ENCODE data around the gene CCDC57. TPM values are rescaled to one million over a fixed set of nuclear protein-coding genes. Genes with fewer than 3 reads are reported as not detected.

The CCDC57 gene
- total and polyA plus RNA-seq, 3 experiments from 2014 or later: 39.2 to 77.6 (median 69.8) TPM

DNA sequence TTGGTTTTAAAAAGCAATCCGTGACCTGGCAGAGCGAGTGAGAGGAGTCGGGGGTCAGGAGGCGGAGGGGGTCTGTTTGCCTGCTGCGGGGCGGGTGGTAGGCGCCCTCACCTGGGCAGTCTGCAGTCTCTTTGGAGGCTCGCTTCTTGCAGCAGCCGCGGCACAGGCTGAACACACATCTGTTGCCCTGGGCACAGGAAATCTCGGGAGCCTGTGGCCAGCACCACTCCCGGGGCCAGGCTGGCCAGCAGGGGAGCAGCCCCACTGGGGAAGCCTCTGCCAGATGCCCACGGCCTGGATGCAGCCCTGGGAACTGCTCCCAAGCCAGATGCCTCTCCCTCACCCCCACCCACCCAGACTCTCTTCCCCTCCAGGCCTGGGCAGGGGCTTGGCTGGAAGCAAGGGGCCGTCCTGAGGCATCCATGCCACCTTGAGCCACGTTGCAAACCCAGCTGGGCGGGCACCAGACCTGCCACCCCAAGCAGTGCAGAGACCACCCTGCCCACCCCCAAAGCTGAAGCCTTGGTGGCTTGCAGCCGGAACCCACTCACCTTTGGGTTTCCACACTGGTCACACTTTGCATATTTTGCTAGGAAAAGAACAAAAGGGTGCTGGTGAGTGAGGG lies 154.3 kb downstream of the CCDC57 start:
- H3K4me3 ChIP-seq (ENCODE audit: low read length): no peak overlapping the region
- no peaks in the 10 kb centered on the region for H3K27me3 Mint-ChIP-seq
- H3K36me3 ChIP-seq (ENCODE audit: insufficient read depth, low read length): no peaks in the 10 kb centered on the region
- H3K4me1 ChIP-seq (ENCODE audit: insufficient read depth, low read length): peaks cover 3% of the 10 kb centered on the region
- ChIA-PET CTCF (no interaction called here), POLR2A (no interaction called here)
- no peak overlapping the region for H3K27ac ChIP-seq (ENCODE audit: low read depth, low read length)
- peaks cover 0 to 4% (median 2%) of the 10 kb centered on the region in 3 donors for H3K4me1 Mint-ChIP-seq
- no peak overlapping the region for H3K27ac Mint-ChIP-seq
- no peak overlapping the region for H3K4me3 Mint-ChIP-seq
- H3K27me3 ChIP-seq (ENCODE audit: insufficient read depth, low read length, poor library complexity, severe bottlenecking): no peaks in the 10 kb centered on the region
- peaks cover 0 to 76% (median 0%) of the 10 kb centered on the region in 3 donors for H3K36me3 Mint-ChIP-seq
- no peaks in the 10 kb centered on the region for H3K9me3 ChIP-seq (ENCODE audit: low read length)
- DNase-seq: no peak
- H3K9me3 Mint-ChIP-seq: no peaks in the 10 kb centered on the region

DNA sequence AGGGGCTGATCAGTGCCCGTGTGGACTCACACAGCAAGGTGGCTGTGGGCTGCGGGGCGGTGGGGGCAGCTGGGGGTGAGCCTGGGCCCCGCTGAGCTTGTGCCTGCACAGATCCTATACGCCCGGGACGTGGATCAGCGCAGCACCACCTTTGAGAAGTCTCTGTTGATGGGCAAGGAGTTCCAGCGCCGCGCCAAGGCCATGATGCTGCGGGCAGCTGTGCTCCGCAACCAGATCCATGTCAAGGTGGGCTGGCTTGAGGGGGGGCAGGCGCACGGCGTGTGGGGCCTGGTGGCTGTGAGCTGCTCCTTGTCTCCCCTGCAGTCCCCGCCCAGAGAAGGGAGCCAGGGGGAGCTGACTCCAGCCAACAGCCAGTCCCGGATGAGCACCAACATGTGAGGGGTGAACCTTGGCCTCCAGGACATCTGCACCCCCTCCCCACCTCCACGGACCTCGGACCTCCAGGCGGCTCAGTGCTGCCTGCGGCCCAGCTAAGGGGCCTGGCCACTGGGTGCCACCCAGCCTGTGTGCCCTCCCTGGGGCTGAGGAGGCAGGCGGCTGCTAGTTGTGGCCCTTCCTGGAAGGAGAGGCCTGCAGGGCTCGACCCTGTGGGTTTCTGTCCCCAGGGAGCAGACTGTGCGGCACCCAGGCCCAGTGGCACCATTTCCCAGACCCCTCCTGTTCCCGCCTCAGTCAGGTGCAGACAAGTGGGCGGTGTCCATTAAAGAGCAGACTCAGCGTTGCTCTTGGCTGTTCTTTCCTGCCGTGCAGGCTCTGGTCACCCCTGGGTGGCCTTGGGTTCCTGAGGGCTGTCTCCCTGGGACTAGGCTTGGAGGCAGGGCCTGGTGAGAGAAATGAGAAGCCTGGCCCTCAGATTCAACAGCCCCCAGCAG lies 155.7 kb downstream of the CCDC57 start:
- POLR2A ChIA-PET: no interaction called here

DNA sequence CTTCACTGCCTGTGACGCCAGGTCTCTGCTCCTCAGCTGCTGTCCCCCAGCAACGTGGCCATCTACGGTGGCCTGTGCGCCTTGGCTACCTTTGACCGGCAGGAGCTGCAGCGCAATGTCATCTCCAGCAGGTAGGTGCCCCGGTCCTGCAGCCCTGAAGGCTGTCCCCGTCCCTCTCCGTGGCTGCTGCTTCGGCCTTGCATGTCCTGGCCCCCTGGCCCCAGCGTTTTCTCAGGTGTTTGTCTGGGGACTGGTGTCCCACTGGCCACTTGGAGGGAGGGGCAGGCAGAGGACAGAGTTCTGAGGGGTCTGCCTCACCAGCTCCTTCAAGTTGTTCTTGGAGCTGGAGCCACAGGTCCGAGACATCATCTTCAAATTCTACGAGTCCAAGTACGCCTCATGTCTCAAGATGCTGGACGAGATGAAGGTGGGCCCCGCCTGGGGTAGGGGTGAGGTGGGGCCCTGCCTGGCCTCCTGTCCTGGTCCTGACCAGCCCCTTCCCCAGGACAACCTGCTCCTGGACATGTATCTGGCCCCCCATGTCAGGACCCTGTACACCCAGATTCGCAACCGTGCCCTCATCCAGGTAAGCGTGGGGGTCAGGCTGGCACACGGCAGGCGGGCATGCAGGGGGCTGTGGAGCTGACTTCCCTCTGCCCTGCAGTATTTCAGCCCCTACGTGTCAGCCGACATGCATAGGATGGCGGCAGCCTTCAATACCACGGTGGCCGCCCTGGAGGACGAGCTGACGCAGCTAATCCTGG lies 156.5 kb downstream of the CCDC57 start:
- Mint-ChIP-seq H3K27me3 (no peaks in the 10 kb centered on the region), H3K27ac (no peak overlapping the region), H3K36me3 (peaks cover 0 to 61% (median 0%) of the 10 kb centered on the region in 3 donors), H3K4me1 (peaks cover 0 to 13% (median 7%) of the 10 kb centered on the region in 3 donors), H3K4me3 (peak overlapping the region in 1 of 7 donors; percentile 77), H3K9me3 (no peaks in the 10 kb centered on the region)
- Histone ChIP-seq H3K4me1 (ENCODE audit: insufficient read depth, low read length) (peaks cover 14% of the 10 kb centered on the region), H3K9me3 (ENCODE audit: low read length) (no peaks in the 10 kb centered on the region), H3K27me3 (ENCODE audit: insufficient read depth, low read length, poor library complexity, severe bottlenecking) (no peaks in the 10 kb centered on the region), H3K36me3 (ENCODE audit: insufficient read depth, low read length) (no peaks in the 10 kb centered on the region), H3K4me3 (ENCODE audit: low read length) (no peak overlapping the region), H3K27ac (ENCODE audit: low read depth, low read length) (no peak overlapping the region)
- no peak for DNase-seq
- CTCF ChIA-PET: interaction anchor here (0.9 kb wide), 1 partner anchor 26 kb away, joined by 3 read pairs; no protein-coding TSS in a partner anchor
- POLR2A ChIA-PET: no interaction called here

More for the DNA sequence above, 155.7 kb downstream of the CCDC57 start:
- H3K27me3 ChIP-seq (ENCODE audit: insufficient read depth, low read length, poor library complexity, severe bottlenecking): no peaks in the 10 kb centered on the region
- H3K4me3 ChIP-seq (ENCODE audit: low read length): no peak overlapping the region
- H3K9me3 Mint-ChIP-seq: no peaks in the 10 kb centered on the region
- H3K4me1 ChIP-seq (ENCODE audit: insufficient read depth, low read length): peaks cover 14% of the 10 kb centered on the region
- H3K36me3 ChIP-seq (ENCODE audit: insufficient read depth, low read length): no peaks in the 10 kb centered on the region
- H3K27ac Mint-ChIP-seq: no peak overlapping the region
- peaks cover 0 to 67% (median 0%) of the 10 kb centered on the region in 3 donors for H3K36me3 Mint-ChIP-seq
- no peak overlapping the region for H3K4me3 Mint-ChIP-seq
- CTCF ChIA-PET: interaction anchor here (0.9 kb wide), 1 partner anchor 27 kb away, joined by 3 read pairs; no protein-coding TSS in a partner anchor
- H3K27me3 Mint-ChIP-seq: no peaks in the 10 kb centered on the region
- no peak overlapping the region for H3K27ac ChIP-seq (ENCODE audit: low read depth, low read length)
- DNase-seq: no peak
- H3K9me3 ChIP-seq (ENCODE audit: low read length): no peaks in the 10 kb centered on the region
- peaks cover 0 to 13% (median 7%) of the 10 kb centered on the region in 3 donors for H3K4me1 Mint-ChIP-seq

DNA sequence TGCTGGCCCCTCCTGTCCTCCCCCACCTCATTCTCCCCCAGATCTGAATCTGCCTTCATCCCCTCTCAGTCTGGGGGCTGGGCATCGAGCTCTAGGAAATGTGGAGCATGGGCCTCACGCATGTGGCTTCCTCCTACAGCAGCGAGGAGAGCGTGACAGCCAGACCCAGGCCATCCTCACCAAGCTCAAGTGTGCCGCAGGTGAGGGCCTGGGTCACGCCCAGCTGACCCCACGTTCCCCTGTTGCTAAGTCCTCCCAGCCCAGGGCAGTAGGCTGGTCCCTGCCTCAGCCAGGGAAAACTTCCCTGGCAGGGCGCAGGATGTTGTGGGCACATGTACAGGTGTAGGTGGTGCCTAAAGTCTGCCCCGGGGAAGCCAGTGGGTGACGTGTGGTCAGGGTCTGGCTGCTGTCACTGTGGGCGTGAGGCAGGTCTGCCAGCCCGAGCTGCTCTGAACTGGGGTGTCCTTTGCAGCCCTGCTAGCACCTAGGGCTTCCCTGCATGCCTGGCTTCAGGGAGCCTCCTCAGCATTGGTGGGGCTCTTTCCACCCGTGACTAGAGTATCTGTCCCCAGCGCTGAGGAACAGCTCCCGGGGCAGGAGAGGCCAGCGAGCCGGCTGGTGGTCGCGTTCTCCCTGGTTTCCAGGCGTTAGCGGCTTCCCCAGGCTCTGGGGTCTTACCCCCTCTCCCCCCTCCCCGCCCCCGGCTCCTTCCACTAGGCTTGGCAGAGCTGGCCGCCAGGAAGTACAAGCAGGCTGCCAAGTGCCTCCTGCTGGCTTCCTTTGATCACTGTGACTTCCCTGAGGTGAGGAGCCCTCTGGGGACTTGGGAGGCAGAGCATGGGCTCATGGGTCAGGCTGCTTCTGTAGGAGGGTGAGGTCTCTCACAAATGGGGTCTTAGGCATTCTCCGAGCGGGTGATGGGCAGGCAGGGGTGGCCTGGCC lies 157.3 kb downstream of the CCDC57 start:
- Histone ChIP-seq H3K4me3 (ENCODE audit: low read length) (no peak overlapping the region), H3K9me3 (ENCODE audit: low read length) (no peaks in the 10 kb centered on the region), H3K36me3 (ENCODE audit: insufficient read depth, low read length) (no peaks in the 10 kb centered on the region), H3K27ac (ENCODE audit: low read depth, low read length) (no peak overlapping the region), H3K27me3 (ENCODE audit: insufficient read depth, low read length, poor library complexity, severe bottlenecking) (no peaks in the 10 kb centered on the region), H3K4me1 (ENCODE audit: insufficient read depth, low read length) (peaks cover 22% of the 10 kb centered on the region)
- no peaks in the 10 kb centered on the region for H3K27me3 Mint-ChIP-seq
- H3K4me3 Mint-ChIP-seq: peak overlapping the region in 3 of 7 donors; percentile 46 to 77 (median 49)
- H3K9me3 Mint-ChIP-seq: no peaks in the 10 kb centered on the region
- no peak overlapping the region for H3K27ac Mint-ChIP-seq
- H3K36me3 Mint-ChIP-seq: peaks cover 0 to 54% (median 0%) of the 10 kb centered on the region in 3 donors
- ChIA-PET CTCF (interaction anchor here (1.3 kb wide), 1 partner anchor 18 kb away, joined by 4 read pairs; the partner anchor contains the start of gene DCXR), POLR2A (no interaction called here)
- DNase-seq: no peak
- peaks cover 0 to 20% (median 13%) of the 10 kb centered on the region in 3 donors for H3K4me1 Mint-ChIP-seq

DNA sequence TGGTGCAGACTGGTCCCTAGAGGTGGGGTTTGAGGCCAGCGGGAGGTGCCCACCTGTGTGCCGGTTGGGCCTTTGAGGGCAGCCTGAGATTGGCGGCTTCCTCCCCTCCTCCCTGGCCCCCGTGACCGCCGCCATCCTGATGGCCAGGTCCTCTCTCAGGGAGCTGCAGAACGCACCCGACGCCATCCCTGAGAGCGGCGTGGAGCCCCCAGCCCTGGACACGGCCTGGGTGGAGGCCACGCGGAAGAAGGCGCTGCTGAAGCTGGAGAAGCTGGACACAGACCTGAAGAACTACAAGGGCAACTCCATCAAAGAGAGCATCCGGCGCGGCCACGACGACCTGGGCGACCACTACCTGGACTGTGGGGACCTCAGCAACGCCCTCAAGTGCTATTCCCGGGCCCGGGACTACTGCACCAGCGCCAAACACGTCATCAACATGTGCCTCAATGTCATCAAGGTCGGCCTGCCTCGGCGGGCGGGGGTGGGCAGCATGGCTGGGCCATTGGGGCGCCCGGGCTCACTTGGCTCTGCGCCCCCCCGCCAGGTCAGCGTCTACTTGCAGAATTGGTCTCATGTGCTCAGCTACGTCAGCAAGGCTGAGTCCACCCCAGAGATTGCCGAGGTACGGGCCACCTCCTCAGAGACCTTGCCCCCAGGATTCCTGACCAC lies 158.2 kb downstream of the CCDC57 start:
- ChIA-PET POLR2A (no interaction called here), CTCF (interaction anchor here (1.3 kb wide), 1 partner anchor 17 kb away, joined by 4 read pairs; the partner anchor contains the start of gene DCXR)
- Histone ChIP-seq H3K9me3 (ENCODE audit: low read length) (no peaks in the 10 kb centered on the region), H3K4me3 (ENCODE audit: low read length) (no peak overlapping the region), H3K4me1 (ENCODE audit: insufficient read depth, low read length) (peaks cover 25% of the 10 kb centered on the region), H3K27ac (ENCODE audit: low read depth, low read length) (no peak overlapping the region), H3K36me3 (ENCODE audit: insufficient read depth, low read length) (no peaks in the 10 kb centered on the region), H3K27me3 (ENCODE audit: insufficient read depth, low read length, poor library complexity, severe bottlenecking) (no peaks in the 10 kb centered on the region)
- no peaks in the 10 kb centered on the region for H3K9me3 Mint-ChIP-seq
- no peak overlapping the region for H3K27ac Mint-ChIP-seq
- H3K36me3 Mint-ChIP-seq: peaks cover 0 to 49% (median 0%) of the 10 kb centered on the region in 3 donors
- peaks cover 0 to 26% (median 13%) of the 10 kb centered on the region in 3 donors for H3K4me1 Mint-ChIP-seq
- H3K27me3 Mint-ChIP-seq: no peaks in the 10 kb centered on the region
- peak overlapping the region in 4 of 7 donors; percentile 23 to 81 (median 48) for H3K4me3 Mint-ChIP-seq
- DNase-seq: no peak

DNA sequence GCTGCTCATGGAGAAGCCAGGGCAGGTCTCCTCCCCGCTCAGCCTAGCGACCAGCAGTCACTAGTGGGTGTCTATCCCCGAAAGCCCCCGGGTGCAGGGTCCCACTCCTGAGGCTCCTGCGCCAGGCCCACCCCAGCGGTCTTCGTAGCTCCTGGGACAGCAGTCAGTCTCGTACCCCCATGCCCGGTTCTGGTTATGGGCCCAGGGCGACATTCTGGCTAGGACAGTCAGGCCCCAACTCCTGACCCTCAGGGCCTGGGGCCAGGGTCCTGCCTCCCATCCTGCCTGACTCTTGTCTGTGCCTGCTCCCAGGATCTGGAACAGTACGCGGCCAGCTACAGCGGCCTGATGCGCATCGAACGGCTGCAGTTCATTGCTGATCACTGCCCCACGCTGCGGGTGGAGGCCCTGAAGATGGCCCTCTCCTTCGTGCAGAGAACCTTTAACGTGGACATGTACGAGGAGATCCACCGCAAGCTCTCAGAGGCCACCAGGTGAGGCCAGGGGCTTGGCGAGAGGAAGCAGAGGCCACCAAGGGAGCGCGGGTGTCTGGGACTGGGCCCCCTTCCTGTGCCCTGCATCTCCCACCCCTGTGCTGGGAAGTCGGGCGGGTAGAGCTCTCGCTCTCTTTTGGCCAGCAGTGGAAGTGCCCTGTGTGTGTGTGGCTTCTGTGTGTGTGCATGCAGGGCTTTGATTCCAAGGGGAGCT lies 158.9 kb downstream of the CCDC57 start:
- no peaks in the 10 kb centered on the region for H3K27me3 ChIP-seq (ENCODE audit: insufficient read depth, low read length, poor library complexity, severe bottlenecking)
- peaks cover 0 to 26% (median 13%) of the 10 kb centered on the region in 3 donors for H3K4me1 Mint-ChIP-seq
- H3K4me3 Mint-ChIP-seq: peak overlapping the region; percentile 75 to 84 (median 80)
- H3K27ac ChIP-seq (ENCODE audit: low read depth, low read length): no peak overlapping the region
- CTCF ChIA-PET: interaction anchor here (1.3 to 1.7 kb wide), 2 partner anchors 16 to 53 kb away, joined by 3 to 4 read pairs; partner anchors contain the start of gene DCXR
- no peak for DNase-seq
- no peak overlapping the region for H3K4me3 ChIP-seq (ENCODE audit: low read length)
- peak overlapping the region in 3 of 8 donors; percentile 33 to 75 (median 44) for H3K27ac Mint-ChIP-seq
- H3K27me3 Mint-ChIP-seq: no peaks in the 10 kb centered on the region
- peaks cover 0 to 44% (median 0%) of the 10 kb centered on the region in 3 donors for H3K36me3 Mint-ChIP-seq
- peaks cover 25% of the 10 kb centered on the region for H3K4me1 ChIP-seq (ENCODE audit: insufficient read depth, low read length)
- POLR2A ChIA-PET: no interaction called here
- H3K36me3 ChIP-seq (ENCODE audit: insufficient read depth, low read length): no peaks in the 10 kb centered on the region
- H3K9me3 ChIP-seq (ENCODE audit: low read length): no peaks in the 10 kb centered on the region
- H3K9me3 Mint-ChIP-seq: no peaks in the 10 kb centered on the region

Data from CD8-positive, alpha-beta memory T cell (primary cell).